Stimulated activated CD4-positive, alpha-beta T cell treated with anti-CD3 and anti-CD28 coated beads, Interleukin-1b, Interleukin-23, amount 100 ng/mL, for 4 hours (primary cell): ENCODE results near the gene OR51B6.
"Not testable (repeated sequence)": the region's sequence is repeated elsewhere in the genome, so short reads cannot be mapped to it uniquely, and the experiment has no call there.

ENCODE experiments used
- DNase-seq, 2 donors: peaks; one replicate each; pipeline ENCODE4 v3.0.0-alpha.2; 2020; ENCODE audit warnings: low read depth in 2 of 2

The OR51B6 gene

GRCh38 chr11:5364214-5364613 is 12.9 kb downstream of the OR51B6 start:
- no peak for DNase-seq

GRCh38 chr11:5366365-5366764 is 15.1 kb downstream of the OR51B6 start:
- DNase-seq: not testable (repeated sequence)

GRCh38 chr11:5366856-5367255 is 15.5 kb downstream of the OR51B6 start:
- DNase-seq: no peak

- DNase-seq: no peak
These were observed 16.3 kb downstream of the OR51B6 start for GRCh38 chr11:5367448-5368074.

DNA sequence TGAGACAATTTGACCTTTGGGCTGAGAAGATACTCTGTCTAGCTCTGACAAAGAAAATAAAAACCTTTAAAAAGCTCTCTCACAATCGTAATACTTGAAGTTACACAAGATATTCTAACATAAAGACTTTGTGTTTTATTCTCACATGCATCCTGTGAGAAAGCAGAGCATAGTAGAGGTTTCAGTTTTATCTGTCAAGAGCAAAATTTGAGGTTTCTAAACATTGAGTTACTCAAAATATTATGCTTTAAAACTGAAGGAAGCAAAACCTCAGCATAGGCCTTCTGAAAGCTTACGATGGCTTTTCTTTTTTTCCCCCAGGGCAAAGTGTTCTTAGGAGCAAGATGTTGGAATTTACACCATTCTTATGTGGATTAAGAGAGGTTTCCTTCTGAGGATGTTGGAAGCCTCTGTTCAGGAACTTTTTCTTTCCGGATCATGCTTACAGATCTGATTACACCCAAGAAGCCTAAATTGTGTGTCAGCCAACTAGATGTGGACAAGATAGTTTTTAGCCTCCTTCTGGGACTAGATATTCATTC is 17.3 kb downstream of the OR51B6 start:
- DNase-seq: no peak

DNA sequence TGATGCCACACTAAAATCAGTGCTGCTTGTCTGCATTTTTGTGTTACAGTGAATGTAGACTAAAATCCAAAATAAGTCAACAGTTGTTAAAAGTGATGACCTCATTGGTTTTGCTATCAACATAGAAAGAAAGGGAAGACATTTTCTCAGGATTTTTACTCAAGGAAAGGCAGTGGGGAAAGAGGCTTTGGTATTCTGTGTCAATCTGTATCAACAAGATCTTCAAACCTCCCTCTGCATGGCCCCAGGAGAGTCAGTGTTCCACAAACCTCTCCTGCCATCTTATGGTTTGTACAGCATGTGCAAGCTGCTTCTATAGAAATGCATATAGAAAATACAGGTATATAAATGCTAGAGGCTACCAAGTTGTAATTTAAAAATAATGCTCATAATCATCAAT is 18.5 kb downstream of the OR51B6 start:
- no peak for DNase-seq

DNA sequence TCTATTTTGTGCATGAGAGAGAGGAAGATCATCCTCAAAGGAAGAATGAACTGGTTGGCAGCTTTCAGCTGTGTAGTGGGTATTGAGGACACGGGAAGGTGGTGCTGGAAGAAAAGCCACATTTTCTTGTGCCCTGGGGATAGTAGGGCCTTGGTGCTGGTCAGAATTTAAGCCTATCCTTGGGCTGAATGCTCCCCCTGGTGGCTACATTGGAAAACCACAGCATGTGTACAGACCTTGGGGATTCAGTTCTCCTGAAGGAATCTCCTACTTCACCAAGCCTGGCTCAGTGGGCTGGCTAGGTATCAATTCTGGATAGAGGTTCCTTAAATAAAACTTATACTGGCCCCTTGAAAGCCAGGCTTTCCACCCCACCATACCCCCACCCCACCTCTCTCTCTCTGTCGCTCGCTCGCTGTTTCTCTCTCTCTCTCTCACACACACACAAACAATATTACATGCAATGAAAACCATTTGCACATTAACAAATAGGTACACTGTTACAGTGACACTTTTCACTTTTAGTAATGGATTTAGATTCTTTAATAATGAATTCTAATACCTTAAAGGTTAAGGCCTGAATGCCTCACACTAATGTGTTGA is 29.5 kb downstream of the OR51B6 start:
- DNase-seq: no peak

DNA sequence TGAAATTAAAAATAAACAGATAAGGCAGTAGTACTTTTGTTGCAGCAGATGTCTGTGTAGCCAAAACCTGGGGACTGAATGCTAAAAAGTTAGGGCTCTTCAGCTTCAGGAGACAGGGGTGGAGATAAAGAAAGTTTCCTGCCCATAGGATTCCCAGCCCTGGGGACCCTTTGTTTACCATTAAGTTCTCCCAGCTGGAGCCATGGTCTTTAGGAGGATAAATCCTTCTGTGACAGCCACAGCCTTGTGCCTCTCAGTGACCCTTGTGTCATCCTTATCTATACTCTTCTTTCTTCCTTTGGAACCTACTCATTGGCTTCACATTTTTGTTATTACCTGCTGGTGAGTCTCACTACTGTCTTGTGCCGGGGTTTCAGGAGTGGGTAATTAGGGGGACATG is 32.3 kb downstream of the OR51B6 start, which contains the start of gene OR51M1:
Gene OR51M1 (plus strand): TSS at position 237 of the 400 bp plus-strand sequence. CDS start 5,587 bp downstream, outside the sequence.
- no peak for DNase-seq

GRCh38 chr11:5384335-5384734 is 33.0 kb downstream of the OR51B6 start:
- DNase-seq: no peak

- no peak for DNase-seq
These were observed 38.9 kb downstream of the OR51B6 start for GRCh38 chr11:5390210-5390609.

GRCh38 chr11:5394091-5394490 is 42.8 kb downstream of the OR51B6 start:
- no peak for DNase-seq

DNA sequence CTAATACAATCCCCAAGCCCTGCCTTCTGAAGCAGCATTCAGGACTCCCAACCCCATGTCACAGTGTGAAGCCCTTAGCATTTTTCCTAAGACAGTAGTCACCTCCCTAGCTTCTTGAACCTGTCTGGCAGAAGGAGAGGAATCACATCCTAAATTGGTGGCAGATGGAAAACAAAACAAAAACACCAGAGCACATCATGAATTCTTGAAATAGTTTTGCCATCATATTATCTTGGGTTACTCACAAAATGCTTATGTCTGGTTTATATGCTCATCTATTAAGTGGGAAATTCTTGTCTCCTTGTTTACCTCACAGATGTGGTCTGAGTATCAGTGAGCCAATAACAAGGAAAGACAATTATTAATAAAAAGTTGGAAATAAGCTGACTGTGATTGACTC is 47.6 kb downstream of the OR51B6 start:
- no peak for DNase-seq
